HG03521 (cell line): ENCODE measurements around the gene MPHOSPH10.
"Not testable (repeated sequence)": the region's sequence is repeated elsewhere in the genome, so short reads cannot be mapped to it uniquely, and the experiment has no call there.

ENCODE experiments used
- ATAC-seq: cut with Tn5 transposase; IDR thresholded peaks from one replicate; pipeline ENCODE4 v1.9.1; 2021; ENCODE audit warnings: mild to moderate bottlenecking, moderate library complexity; ENCODE audit not compliant: unreplicated experiment

Gene MPHOSPH10, protein sequence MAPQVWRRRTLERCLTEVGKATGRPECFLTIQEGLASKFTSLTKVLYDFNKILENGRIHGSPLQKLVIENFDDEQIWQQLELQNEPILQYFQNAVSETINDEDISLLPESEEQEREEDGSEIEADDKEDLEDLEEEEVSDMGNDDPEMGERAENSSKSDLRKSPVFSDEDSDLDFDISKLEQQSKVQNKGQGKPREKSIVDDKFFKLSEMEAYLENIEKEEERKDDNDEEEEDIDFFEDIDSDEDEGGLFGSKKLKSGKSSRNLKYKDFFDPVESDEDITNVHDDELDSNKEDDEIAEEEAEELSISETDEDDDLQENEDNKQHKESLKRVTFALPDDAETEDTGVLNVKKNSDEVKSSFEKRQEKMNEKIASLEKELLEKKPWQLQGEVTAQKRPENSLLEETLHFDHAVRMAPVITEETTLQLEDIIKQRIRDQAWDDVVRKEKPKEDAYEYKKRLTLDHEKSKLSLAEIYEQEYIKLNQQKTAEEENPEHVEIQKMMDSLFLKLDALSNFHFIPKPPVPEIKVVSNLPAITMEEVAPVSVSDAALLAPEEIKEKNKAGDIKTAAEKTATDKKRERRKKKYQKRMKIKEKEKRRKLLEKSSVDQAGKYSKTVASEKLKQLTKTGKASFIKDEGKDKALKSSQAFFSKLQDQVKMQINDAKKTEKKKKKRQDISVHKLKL

GRCh38 chr2:71130152-71130904 lies at the start of gene MPHOSPH10, which contains the start of gene MCEE:
Gene MPHOSPH10 (plus strand): TSS chr2:71130634. CDS start chr2:71130666, 32 bp downstream.
Gene MCEE (minus strand): TSS chr2:71130229. CDS start chr2:71130219, 10 bp downstream.
- peak; percentile 81 for ATAC-seq

- no peak for ATAC-seq
Measured at GRCh38 chr2:71082402-71083252, 47.8 kb upstream of the MPHOSPH10 start.

DNA sequence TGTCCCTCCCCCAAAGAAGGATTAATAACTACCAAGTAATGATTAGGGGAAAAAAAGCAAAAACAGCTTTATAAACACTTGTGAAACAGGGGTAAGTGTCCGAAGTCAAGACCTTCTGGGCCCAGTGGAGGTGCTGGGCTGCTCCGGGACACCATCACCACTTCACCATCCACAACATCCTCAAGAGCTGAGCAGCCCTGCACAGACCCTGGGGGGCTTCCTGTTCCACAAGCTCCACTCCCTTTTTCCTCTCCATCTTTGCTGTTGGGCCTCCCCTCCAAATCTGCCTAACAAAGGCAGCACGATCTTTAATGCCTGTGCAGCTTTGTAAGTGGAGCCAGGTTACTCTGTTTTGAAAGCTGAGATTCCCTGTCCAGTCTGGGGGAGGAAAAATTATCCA lies 47.1 kb upstream of the MPHOSPH10 start:
- ATAC-seq: not testable (repeated sequence)

DNA sequence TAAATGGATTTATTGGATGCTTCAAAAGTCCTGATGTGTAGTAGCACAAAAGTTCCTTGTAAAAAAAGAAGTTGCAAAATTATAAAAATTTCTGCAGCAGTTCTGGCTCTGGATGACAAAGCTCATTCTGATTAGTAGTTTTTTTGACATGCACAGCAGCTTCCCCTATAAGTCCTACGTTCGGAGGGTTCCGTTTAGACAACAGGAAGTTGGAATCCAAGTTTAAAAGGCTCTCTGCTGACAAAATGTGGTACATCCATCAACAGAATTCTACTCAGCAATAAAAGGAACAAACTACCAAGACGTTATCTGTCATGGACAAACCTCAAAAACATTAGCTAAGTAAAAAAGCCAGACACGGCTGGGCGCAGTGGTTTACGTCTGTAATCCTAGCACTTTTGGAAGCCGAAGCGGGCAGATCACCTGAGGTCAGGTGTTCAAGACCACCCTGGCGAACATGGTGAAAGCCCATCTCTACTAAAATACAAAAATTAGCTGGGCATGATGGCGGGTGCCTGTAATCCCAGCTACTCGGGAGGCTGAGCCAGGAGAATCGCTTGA lies 46.6 kb upstream of the MPHOSPH10 start:
- not testable (repeated sequence) for ATAC-seq

DNA sequence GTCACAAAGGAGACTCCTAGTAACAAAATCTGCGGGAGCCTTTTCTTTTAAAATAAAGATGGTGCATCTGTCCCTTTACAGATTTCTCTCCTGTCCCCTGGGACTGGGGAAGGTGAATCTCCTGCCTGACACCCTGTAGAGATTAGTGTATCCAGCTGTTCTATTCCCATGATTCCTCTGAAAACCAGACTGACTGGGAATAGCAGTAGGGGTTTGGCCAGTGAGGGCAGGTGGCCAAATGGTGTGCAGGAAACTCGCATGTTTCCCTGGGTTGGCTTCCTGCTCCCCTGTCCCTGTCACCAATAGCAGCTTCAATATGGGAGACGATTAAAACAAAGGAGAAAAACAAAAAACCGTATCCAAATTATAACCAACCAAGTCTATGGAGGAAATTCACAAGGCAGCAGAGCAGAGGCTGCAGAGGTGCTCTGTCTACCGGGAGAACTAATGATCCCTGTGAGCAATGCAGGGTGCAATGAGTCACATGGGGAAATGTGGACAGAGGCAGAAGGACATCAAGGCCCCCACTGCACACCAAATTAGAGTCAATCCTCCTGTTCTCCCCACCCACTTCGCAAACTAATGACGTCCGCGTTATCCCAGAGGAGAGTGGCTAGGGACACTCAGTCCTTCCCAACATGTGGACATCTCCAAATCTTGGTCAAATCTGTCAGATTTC lies 45.0 kb upstream of the MPHOSPH10 start:
- not testable (repeated sequence) for ATAC-seq

- not testable (repeated sequence) for ATAC-seq
Measured at GRCh38 chr2:71089475-71089874, 41.0 kb upstream of the MPHOSPH10 start.

DNA sequence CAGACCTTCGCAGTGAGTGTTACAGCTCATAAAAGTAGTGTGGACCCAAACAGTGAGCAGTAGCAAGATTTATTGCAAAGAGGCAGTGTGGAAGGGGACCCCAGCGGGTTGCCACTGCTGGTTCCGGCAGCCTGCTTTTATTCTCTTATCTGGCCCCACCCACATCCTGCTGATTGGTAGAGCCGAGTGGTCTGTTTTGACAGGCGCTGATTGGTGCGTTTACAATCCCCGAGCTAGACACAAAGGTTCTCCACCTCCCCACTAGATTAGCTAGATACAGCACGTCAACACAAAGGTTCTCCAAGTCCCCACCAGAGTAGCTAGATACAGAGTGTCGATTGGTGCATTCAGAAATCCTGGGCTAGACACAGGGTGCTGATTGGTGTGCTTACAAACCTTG lies 38.6 kb upstream of the MPHOSPH10 start:
- not testable (repeated sequence) for ATAC-seq

GRCh38 chr2:71092491-71093260 lies 37.8 kb upstream of the MPHOSPH10 start:
- ATAC-seq: not testable (repeated sequence)

- ATAC-seq: no peak
Measured at GRCh38 chr2:71100195-71100964, 30.1 kb upstream of the MPHOSPH10 start.

- ATAC-seq: no peak
Measured at GRCh38 chr2:71101656-71102055, 28.8 kb upstream of the MPHOSPH10 start.

DNA sequence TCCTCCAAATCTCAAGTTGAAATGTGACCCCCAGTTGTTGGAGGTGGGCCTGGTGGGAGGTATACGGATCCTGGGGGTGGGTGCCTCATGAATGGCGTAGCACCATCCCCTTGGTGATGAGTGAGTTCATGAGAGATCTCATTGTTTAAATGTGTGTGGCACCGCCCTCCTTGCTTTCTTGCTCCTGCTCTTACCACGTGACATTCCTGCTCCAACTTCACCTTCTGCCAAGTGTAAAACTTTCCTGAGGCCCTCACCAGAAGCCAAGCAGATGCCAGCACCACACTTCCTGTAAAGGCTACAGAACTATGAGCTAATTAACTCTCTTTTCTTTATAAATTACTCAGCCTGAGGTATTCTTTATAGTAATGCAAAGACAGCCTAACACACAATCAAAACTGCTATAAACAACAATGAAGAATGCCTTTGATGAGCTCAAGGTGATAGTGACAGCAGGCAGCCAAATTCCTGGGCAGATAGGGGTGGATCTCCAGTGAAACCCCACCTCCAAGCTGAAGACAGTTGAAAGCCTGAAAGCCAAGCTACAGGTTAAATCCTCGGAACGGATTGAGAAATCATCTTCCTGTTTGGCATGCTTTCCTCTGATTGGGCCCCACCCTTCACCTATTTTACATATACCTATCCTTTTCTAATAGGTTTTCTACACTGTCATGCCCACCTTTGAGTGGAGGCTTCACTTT lies 27.3 kb upstream of the MPHOSPH10 start:
- no peak for ATAC-seq

DNA sequence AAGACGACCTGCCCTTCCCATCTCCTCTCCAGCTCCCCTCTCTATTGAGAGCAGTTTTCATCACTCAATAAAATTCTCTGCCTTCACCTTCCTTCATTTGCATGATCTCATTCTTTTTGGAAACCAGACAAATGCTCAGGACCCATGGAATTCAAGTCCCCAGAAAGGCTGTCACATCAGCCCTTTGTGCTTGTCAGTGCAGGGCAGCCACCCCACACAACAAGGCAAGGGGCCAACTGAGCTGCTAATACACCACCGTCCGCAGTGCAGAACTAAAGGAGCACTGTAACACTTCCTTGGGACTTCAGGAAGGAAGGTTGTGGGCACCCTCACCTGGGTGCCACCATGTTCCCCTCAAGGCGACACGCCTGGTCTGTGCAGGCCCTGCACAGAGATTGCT lies 26.6 kb upstream of the MPHOSPH10 start:
- no peak for ATAC-seq

DNA sequence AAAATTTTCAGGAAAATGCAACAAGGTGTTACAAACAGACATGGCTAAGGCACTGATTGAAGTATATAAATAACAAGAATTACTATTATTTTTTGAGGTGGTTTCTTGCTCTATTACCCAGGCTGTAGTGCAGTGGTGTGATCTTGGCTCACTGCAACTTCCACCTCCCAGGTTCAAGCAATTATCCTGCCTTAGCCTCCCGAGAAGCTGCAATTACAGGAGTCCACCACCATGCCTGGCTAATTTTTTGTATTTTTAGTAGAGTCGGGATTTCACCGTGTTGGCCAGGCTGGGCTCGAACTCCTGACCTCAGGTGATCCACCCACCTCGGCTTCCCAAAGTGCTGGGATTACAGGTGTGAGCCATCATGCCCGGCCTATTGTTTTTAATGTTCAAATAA lies 24.0 kb upstream of the MPHOSPH10 start:
- ATAC-seq: not testable (repeated sequence)

GRCh38 chr2:71108091-71108490 lies 22.3 kb upstream of the MPHOSPH10 start:
- no peak for ATAC-seq

GRCh38 chr2:71113843-71114242 lies 16.6 kb upstream of the MPHOSPH10 start:
- no peak for ATAC-seq

DNA sequence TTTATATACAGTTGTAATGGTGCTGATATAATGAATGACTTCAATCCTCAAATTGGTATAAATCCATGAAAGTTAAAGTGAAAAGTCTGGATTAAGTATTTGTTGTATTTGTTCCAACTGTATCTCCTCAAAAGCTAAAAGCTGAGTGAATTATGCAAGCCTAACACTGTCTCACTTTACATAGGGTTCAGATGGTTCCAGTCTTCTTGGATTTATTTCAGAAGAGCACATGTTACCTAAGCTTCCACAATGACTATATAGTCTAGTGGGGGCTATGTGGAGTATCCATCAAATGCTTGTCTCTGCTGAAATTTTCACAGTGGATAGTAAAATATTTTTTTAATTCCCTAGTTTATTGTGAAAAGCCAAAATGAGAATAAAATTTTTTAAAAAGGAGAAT lies 13.4 kb upstream of the MPHOSPH10 start:
- no peak for ATAC-seq

DNA sequence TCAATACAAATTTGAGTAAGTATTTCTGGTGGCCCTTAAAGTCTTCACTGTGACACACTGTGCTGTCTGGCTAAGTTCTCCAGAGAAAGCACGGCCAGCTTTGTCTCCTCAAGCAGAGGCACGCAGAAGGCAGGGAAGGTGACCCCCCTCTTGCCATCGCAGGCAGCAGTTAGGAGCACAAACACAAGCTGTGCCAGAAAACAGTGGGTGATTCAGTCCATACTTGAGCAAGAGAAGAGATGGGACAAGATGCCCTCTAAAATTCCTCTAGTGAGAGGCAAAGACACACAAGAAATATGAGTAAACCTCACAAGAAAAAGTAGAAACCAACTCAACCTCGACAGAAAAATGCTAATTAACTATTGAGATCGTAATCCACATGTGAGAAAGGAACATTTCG lies 10.2 kb upstream of the MPHOSPH10 start:
- ATAC-seq: no peak
